HepG2 (cell line): ENCODE data around the gene GANC. TPM values are rescaled to one million over a fixed set of nuclear protein-coding genes. Genes with fewer than 3 reads are reported as not detected.

Experiments
- ATAC-seq: fragments of 200-7000 bp; cut with Tn5 transposase; 3 replicates; pipeline ENCODE4 v1.9.1; 2020; ENCODE audit warnings: mild to moderate bottlenecking, moderate library complexity
- BruUV-seq: library from RNA; stranded (reverse); fragments of 400-500 nt; replicated peaks from 2 replicates; lab custom pipeline; 2021; lab: Mats Ljungman, UMichigan
- CTCF ChIA-PET: fragments of 300-600 bp; formaldehyde crosslinking; extraction: SDS; loops from one replicate; lab custom pipeline; 2021; ENCODE audit warnings: low total read pairs, inconsistent platforms, low intra/inter-chr PET ratio; lab: Yijun Ruan, JAX
- POLR2A ChIA-PET: fragments of 350-600 bp; sonication (Branson Sonifier 250); formaldehyde crosslinking; loops from one replicate; lab custom pipeline; 2020; ENCODE audit warnings: antibody characterized with exemption, inconsistent platforms; lab: Yijun Ruan, JAX
- DNase-seq: peaks from one replicate; pipeline ENCODE4 v3.0.0-alpha.2; 2015; ENCODE audit warnings: low spot score
- FAIRE-seq: peaks from 3 replicates; lab custom pipeline; 2011; peaks lifted over from hg19 to GRCh38; lab: Jason Lieb, UNC
- H2AFZ ChIP-seq: one replicate; pipeline ENCODE4 v1.6.1; 2011; ENCODE audit warnings: low read length, inconsistent platforms
- H3K27ac ChIP-seq: fragments of 300-600 bp; 3 replicates; pipeline ENCODE4 v1.8.0; 2011; ENCODE audit warnings: mixed run types, mild to moderate bottlenecking, mixed read lengths, low read length, inconsistent platforms; ENCODE audit not compliant: insufficient read depth; ENCODE audit errors: extremely low read length
- H3K27me3 ChIP-seq, 2 experiments: fragments of 200-600 bp in 1 of 2; 2 replicates in 1 of 2; 3 replicates in 1 of 2; pipeline versions ENCODE4 v1.6.0 to v1.8.0; 2011; ENCODE audit warnings: low read length in 2 of 2, mild to moderate bottlenecking in 2 of 2, moderate library complexity in 2 of 2, inconsistent platforms in 1 of 2; ENCODE audit not compliant: insufficient read depth in 2 of 2, control insufficient read depth in 1 of 2
- H3K36me3 ChIP-seq, 2 experiments: fragments of 200-600 bp in 1 of 2; replicated peaks in 1 of 2; 2 replicates in 1 of 2; 3 replicates in 1 of 2; pipeline versions ENCODE4 v1.5.1 to v1.8.0; 2011; ENCODE audit warnings: low read length in 2 of 2, inconsistent platforms in 1 of 2; ENCODE audit not compliant: insufficient read depth in 2 of 2, control insufficient read depth in 1 of 2
- H3K4me1 ChIP-seq: 2 replicates; pipeline ENCODE4 v1.5.1; 2012; ENCODE audit warnings: low read length, inconsistent platforms; ENCODE audit not compliant: insufficient read depth
- H3K4me2 ChIP-seq: 2 replicates; pipeline ENCODE4 v1.6.0; 2011; ENCODE audit warnings: low read depth, low read length, inconsistent platforms
- H3K4me3 ChIP-seq, 3 experiments: fragments of 200-600 bp in 1 of 3; sonication (generic), shearing (Covaris generic) in 1 of 3; replicated peaks in 1 of 3; 2 replicates each; pipeline ENCODE4 v1.5.1; 2011 to 2016; ENCODE audit warnings: low read length in 3 of 3, inconsistent platforms in 2 of 3, low read depth in 2 of 3, mild to moderate bottlenecking in 2 of 3, control low read depth in 1 of 3, mixed read lengths in 1 of 3; ENCODE audit not compliant: insufficient read depth in 1 of 3
- H3K79me2 ChIP-seq: one replicate; pipeline ENCODE4 v1.6.1; 2011; ENCODE audit warnings: low read length, inconsistent platforms; ENCODE audit not compliant: insufficient read depth
- H3K9ac ChIP-seq: 2 replicates; pipeline ENCODE4 v1.6.0; 2011; ENCODE audit warnings: mild to moderate bottlenecking, low read depth, low read length, inconsistent platforms; ENCODE audit not compliant: insufficient read depth
- H3K9me3 ChIP-seq: 2 replicates; pipeline ENCODE4 v1.5.1; 2012; ENCODE audit warnings: mild to moderate bottlenecking, low read length
- H4K20me1 ChIP-seq: 2 replicates; pipeline ENCODE4 v1.6.0; 2011; ENCODE audit warnings: inconsistent platforms, mild to moderate bottlenecking, low read length, moderate library complexity; ENCODE audit not compliant: insufficient read depth
- MYC ChIP-seq: sonication (generic); formaldehyde crosslinking; IDR thresholded peaks from 2 replicates; pipeline ENCODE4 v1.9.0; 2021; ENCODE audit warnings: missing genetic modification reagents, borderline replicate concordance
- PBX2 ChIP-seq: IDR thresholded peaks from 2 replicates; pipeline ENCODE4 v1.6.1; 2016; ENCODE audit warnings: control low read depth
- SP140L ChIP-seq: sonication (generic); formaldehyde crosslinking; IDR thresholded peaks from 2 replicates; pipeline ENCODE4 v1.4.0; 2020; ENCODE audit warnings: missing genetic modification reagents, borderline replicate concordance
- ZBTB38 ChIP-seq: sonication (generic); formaldehyde crosslinking; IDR thresholded peaks from 2 replicates; pipeline ENCODE4 v1.5.1; 2020; ENCODE audit warnings: mild to moderate bottlenecking, missing genetic modification reagents
- ZBTB46 ChIP-seq: sonication (generic); formaldehyde crosslinking; IDR thresholded peaks from 2 replicates; pipeline ENCODE4 v1.4.0; 2020; ENCODE audit warnings: mild to moderate bottlenecking, missing genetic modification reagents, borderline replicate concordance
- ZNF318 ChIP-seq: sonication (generic); formaldehyde crosslinking; IDR thresholded peaks from 2 replicates; pipeline ENCODE4 v1.4.0; 2020; ENCODE audit warnings: mild to moderate bottlenecking, missing genetic modification reagents
- ZNF552 ChIP-seq: sonication (generic); formaldehyde crosslinking; IDR thresholded peaks from 2 replicates; pipeline ENCODE4 v1.9.0; 2022; ENCODE audit warnings: missing genetic modification reagents, mild to moderate bottlenecking, borderline replicate concordance
- WGBS: methylation state at CpG from one replicate; pipeline ENCODE4 v1.1.6; 2017; ENCODE audit warnings: low lambda C conversion rate; 5-methylcytosine and 5-hydroxymethylcytosine counted together
- in situ Hi-C: cut with HindIII; loops from 2 replicates; pipeline ENCODE4 v1.10.0; 2017; ENCODE audit warnings: low pct_unique_long_range_greater_than_20kb; ENCODE audit not compliant: extremely low pct_ligation_motif_present
- intact Hi-C: fragments of 100-400 bp; cut with micrococcal nuclease; formaldehyde crosslinking; loops from one replicate; pipeline ENCODE4 v1.10.0; 2022; ENCODE audit not compliant: unreplicated experiment
- polyA plus RNA-seq, 8 experiments: library from polyadenylated mRNA; depleted of rRNA in 3 of 8; stranded (reverse) in 7 of 8; unstranded in 1 of 8; fragments of >200 nt; fragmentation: Illumina TruSeq in 4 of 8; extraction: Trizol in 4 of 8; gene quantifications; 2 replicates each; pipeline versions ENCODE4 v1.2.1 to v1.2.3, GENCODE V29; 2011 to 2016; ENCODE audit warnings: low read depth in 4 of 8, missing spikeins in 1 of 8, mixed read lengths in 1 of 8; ENCODE audit not compliant: insufficient read depth in 1 of 8
- total RNA-seq, 5 experiments: library from RNA; depleted of rRNA; stranded (reverse); fragments of >200 nt; fragmentation: Illumina TruSeq; extraction: Trizol; gene quantifications; 2 replicates each; pipeline ENCODE4 v1.2.3, GENCODE V29; 2016; ENCODE audit warnings: low read depth in 1 of 5

GANC gene
- total and polyA plus RNA-seq, 2 of the 13 experiments (the other 11 are each of a cell fraction or from before 2014, with no cell fraction given): 17.0 to 21.0 TPM

GRCh38 chr15:42387603-42388002, 114.6 kb downstream of the GANC start:
- no peaks in the 10 kb centered on the region for H3K27me3 ChIP-seq
- no peak overlapping the region for H3K27ac ChIP-seq
- FAIRE-seq: no peak
- H3K9me3 ChIP-seq: no peaks in the 10 kb centered on the region
- ChIA-PET CTCF (no interaction called here), POLR2A (no interaction called here)
- no peak overlapping the region for H2AFZ ChIP-seq
- no peaks in the 10 kb centered on the region for H3K79me2 ChIP-seq
- ATAC-seq: no peak
- no peak overlapping the region for H3K4me2 ChIP-seq
- in situ Hi-C loops: no loop called here
- BruUV-seq: no TSS peak
- DNase-seq: no peak
- no peak overlapping the region for H3K4me3 ChIP-seq
- H4K20me1 ChIP-seq: no peaks in the 10 kb centered on the region
- intact Hi-C loops: no loop called here
- H3K9ac ChIP-seq: no peak overlapping the region
- WGBS: 73% methylated on average over 8 of the region's 8 CpGs
- no peaks in the 10 kb centered on the region for H3K36me3 ChIP-seq
- H3K4me1 ChIP-seq: peaks cover 37% of the 10 kb centered on the region
- TF ChIP-seq ZNF318 (CRISPR knock-in tag) (no peak), MYC (CRISPR knock-in tag) (no peak), PBX2 (CRISPR knock-in tag) (no peak), ZBTB38 (no peak), SP140L (no peak), ZBTB46 (CRISPR knock-in tag) (no peak), ZNF552 (CRISPR knock-in tag) (no peak)
